Measurements from ENCODE around the gene IGFALS.

The IGFALS gene

DNA sequence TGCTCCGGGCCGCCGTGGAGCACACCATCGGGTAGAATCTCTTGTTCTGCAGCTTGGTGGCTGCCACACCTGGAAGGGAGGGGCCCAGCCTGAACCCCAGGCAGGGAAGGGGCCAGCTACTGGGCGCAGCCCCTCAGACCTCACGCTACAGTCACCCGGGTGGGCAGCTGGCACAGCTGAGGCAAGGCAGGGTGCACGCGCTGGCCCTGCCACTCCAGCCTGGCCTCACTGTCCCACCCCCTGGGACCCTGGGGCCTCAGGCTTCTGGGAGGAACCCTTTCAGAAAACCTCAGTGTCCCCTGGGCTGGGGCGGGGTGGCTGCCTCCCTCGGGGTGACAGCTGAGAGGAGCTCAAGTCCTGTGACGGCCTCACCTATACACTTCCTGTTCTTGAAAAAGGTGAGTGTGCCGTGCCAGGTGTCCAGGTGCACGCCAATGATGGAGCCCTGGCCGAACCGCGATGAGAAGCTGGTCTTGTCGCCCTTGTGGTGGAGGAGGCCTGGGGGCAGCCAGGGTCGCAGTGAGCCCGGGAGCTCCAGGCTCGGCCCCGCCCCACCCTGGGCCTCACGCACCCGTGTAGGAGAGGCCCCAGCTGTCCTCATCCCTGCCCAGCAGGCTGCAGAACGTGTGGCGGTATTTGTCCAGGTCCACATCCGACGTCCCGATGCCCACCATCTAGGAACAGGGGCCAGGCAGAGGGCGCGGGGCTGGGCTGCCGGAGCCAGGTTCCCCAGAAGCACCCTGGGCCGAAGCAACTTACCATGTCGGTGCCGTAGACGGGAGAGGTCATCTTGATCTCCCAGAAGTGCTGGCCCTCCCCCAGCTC lies 15.9 kb downstream of the IGFALS start:
- DNase-seq (ENCODE audit: low read depth in 4 of 4, low spot score in 1 of 4), result no peak

DNA sequence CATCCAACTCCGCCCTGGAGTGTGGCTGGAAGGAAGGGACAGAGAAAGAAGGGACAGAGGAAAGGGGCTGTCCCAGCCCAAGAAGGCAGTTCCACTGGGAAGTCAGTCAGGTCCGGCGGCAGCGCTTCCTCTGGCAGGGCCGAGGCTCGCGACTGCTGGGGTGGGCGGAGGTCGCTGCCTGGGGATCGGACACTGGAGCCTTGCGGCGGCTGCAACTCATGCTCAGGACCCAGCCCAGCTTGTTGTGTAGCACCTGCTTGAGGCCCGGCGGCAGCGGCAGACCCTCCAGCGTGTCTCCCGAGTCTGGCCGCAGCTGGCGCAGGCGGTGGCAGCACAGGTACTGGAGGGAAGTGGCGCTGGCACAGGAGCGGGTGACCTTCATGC lies 16.5 kb downstream of the IGFALS start:
- DNase-seq (ENCODE audit: low read depth in 4 of 4, low spot score in 1 of 4), result no peak

DNA sequence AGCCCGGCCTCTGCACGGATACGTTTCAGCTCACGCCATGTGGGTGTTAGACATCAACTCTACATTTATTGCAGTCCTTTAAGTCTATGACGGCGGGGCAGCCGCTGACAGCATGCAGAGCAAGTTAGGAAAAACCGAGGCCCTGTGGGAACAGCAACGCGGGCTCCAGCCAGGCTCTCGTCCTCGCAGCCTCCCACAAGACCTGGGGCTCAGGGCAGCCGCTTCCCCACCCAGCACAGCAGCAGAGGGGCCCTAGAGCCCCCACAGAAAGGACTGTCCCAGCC lies 16.9 kb downstream of the IGFALS start:
- no peak for DNase-seq (ENCODE audit: low read depth in 4 of 4, low spot score in 1 of 4)

DNA sequence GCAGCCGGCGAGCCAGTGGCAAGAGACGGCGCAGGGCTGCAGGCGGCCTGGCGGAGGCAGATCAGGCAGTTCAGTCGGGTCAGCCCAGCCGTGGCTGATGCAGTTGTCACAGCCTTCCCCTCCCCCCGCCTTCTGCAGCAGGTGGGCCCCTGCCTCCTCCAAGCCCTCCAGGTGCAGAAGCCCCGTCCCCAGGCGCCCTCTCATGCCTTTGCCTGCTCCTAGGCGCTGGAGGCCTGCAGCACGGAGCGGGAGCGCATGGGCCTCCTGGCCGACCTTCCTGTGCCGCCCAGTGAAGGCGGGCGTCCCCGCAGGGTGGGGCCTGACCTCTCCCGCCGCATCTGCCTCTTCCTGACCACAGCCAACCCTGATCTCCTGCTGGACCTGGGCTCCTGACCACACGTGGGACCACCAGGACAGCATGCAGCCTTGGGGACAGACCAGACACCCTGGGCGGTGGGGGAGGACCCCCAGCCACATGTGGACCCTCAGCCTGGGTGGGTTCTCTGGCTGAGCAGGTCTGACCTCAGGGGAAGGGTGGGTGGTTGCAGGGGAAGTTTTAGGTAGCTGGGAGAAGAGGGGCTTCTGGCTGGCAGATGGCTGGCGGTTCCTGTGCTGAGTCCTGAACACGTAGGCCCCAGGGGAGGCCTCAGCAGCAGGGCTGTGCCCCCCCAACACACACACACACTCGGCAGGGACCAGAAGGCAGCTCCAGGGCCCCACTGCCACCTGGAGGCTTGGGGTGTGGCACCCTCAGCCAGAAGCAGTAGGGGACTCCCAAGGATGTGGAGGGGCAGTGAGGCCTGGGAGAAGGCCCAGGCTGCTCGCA lies 17.4 kb downstream of the IGFALS start:
- no peak for DNase-seq (ENCODE audit: low read depth in 4 of 4, low spot score in 1 of 4)

DNA sequence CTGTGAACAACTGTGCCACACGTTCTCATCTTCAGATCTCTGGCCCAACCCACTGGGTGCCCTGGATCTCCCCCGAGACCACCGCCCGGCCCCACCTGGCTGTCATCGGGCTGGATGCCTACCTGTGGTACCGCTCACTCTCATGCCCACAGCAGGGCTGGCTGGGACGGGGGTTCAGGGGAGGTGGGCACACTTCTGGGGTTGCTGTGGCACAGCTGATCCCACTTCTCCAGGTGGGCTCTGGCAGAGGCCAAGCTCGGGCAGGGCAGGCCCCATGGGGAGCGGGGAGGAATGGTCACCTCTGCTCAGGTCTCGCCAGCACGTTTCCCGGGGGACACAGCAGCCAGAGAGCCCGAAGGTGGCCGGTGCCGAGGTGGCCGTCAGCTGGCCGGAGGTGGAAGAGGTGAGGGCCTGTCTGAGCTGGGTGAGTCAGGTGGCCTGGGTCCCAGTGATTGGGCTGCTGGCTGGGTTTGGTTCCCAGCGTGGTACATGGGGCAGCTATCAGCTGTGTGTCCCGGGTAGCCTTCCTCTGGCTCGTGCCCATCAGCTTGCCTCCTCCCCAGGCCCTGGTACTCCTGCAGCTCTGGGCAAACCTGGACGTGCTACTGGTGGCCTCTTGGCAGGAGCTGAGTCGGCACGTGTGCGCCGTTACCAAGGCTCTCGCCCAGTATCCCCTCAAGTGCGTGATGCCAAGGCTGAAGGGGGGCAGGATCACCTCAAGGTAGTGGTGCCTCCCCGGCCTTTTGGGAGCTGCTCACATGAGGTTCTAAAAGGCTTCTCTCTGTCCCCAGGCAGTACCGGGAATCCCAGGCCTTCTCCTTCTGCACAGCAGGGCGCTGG lies 18.3 kb downstream of the IGFALS start:
- DNase-seq (ENCODE audit: low read depth in 4 of 4, low spot score in 1 of 4), result no peak

DNA sequence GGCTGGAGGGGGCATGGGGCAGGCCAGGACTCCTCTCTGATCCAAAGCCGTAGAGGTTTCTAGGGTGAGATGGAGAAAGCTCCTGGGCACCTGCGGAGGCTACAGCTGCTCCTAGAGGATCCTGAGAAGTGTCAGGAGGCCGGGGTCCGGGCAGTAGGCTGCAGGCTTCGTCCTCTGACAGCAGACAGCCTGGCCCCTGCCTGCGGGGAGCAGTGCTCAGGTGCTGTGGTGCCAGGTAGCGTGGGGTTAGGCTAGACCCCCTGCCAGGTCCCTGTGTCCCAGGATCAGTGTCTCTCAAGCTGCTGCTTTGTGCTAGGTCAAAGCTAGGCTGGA lies 19.1 kb downstream of the IGFALS start:
- no peak for DNase-seq (ENCODE audit: low read depth in 4 of 4, low spot score in 1 of 4)

DNA sequence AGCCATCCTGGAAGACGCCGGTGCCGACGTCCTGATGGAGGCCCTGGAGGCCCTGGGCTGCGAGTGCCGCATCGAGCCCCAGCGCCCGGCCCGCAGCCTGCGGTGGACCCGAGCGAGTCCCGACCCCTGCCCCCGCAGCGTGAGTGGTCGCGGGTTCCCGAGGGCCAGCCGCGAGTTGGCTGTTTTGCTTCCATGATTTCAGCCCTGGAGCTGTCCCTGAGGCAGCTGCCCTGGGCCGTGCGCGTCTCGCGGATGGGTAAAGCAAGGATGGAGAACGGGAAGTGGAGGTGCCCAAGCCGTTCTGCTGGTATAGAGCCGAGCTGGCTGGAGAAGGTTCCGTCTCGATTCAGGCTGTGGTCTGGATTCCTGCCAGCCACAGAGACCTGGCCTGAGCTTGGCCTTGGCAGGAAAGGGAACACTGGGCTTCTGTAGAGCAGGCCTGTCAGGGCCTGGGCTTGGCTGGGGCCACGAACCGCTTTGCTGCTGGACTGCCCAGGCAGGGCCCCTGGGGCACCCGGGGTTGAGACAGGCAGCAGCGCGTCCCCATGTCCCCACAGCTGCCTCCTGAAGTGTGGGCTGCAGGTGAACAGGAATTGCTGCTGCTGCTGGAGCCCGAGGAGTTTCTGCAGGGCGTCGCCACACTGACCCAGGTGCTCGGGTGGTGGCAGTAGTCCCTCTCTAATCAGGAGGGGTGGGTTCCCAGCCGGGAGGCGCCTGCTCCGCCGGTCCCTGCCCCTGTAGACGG lies 19.6 kb downstream of the IGFALS start:
- no peak for DNase-seq (ENCODE audit: low read depth in 4 of 4, low spot score in 1 of 4)

DNA sequence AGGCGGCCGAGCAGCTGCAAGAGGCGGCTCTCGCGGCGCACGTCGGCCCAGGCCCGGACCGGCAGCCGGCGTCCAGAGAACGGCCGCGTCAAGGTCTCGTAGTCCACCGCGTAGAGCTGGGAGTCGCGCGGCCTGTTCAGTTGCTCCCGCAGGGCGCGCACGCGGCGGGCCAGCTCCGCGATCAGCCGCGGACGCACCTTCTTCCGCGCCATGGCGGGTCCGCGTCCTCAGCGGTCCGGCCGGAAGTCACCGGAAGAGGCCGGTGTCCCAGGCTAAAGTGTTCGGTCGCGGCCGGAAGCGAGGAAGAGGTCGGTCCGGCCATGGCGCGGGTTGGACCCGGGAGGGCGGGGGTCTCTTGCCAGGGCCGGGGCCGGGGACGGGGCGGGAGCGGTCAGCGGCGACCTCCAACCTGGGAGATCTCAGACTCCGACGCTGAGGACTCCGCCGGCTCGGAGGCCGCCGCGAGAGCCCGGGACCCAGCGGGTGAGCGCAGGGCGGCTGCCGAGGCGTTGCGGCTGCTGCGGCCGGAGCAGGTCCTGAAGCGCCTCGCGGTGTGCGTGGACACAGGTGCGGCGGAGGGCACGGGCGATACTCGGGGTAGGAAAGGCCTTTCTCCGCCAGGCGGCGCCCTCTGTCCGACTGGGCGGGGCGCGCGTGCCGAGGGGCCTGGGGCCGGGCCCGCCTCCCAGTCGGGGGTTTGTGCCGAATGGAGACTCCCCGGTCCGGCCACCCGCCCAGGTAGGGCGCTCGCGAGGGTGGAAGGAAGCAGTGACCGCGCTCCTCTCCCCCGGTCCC lies 20.4 kb downstream of the IGFALS start, which contains the start of gene MRPS34:
Gene MRPS34 (minus strand): TSS at position 227 of the 795 bp plus-strand sequence. CDS start 15 bp downstream, at position 212.
- peak; percentile 59 to 77 (median 67) for DNase-seq (ENCODE audit: low read depth in 4 of 4, low spot score in 1 of 4)

DNA sequence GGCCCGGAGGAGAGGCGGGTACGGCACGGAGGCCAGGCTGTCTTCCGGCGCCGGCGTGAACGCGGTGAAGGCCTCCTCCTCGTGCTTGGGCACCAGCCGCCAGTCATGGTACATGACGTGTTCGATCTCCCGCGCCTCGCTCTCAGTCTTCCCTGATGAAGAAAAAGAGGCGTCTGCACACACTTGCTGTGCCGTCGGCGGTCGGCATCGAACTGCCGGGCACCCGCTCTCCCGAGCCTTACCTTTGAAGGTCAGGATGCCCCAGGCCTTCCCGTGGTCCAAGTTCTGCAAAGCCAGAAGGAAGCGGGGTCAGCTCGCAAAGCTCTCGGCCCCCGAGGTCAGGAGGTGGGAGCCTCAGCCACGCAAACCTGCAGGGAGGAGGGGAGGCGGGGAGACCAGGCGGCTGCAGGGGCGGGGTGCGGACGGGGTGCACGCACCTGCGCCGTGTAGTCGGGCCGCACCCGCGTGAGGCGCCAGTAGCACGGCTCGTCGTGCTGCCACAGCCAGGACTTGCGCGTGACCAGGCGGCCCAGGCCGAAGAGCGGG lies 21.1 kb downstream of the IGFALS start, which contains the start of gene EME2:
Gene EME2 (plus strand): TSS at position 449 of the 546 bp plus-strand sequence. CDS start 418 bp downstream, outside the sequence.
- peak in 2 of 4 experiments; percentile 39 to 43 for DNase-seq (ENCODE audit: low read depth in 4 of 4, low spot score in 1 of 4)

DNA sequence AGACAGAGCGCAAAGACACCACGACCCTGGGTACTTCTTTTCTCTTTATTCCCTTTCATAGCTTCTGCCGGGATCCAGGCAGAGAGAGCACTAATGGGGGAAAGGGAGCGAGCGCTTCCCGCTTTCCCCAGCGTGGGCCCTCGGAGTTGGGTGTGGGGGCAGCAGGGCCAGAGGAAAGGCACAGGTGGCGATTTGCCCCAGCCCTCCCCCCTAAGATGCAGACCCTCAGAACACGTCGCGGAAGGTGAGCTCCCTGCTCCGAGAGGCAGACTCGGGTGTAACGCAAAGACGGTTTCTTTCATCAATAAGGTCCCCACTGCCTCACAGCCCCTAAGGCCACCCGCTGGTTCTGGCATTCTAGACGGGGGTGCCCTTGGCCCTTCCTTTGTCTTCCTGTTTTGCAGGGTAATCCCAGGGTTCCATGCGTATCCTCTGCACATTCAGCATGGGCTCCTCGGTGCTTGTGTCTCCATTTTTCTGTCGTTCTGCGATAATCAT lies 21.6 kb downstream of the IGFALS start:
- DNase-seq (ENCODE audit: low read depth in 4 of 4, low spot score in 1 of 4), result no peak

DNA sequence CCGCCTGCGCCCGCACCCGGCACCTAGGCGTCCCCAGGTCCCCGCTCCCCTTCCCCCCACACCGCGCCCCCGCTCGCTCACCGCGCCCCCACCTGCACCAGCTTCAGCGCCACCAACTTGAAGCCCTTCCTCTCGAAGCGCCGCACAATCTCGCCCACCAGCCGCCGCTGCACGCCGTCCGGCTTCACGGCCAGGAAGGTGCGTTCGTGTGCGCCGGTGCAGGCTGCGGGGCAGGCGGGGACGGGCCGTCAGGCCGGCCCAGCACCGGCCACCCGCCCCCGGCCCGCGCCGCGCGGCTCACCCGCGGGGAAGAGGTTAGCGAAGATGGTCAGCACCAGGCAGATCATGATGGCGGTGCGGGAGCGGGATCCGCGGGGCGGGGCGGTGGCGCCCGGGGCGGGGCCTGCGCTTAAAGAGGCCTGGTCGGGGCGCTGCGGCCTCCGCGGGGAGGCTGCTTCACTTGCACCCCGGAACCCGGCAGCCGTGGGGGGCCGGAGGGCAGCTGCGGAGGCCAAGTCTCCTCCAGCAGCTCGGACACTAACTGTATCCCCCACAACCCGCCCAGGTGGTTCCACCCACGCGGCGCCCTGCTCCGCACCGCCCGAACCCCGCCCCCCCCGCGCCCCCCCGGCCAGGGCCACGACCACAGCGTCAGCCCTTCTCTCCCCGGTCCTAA lies 22.2 kb downstream of the IGFALS start, which contains the start of gene NME3:
Gene NME3 (minus strand): TSS at position 356 of the 676 bp plus-strand sequence. CDS start 9 bp downstream, at position 347.
- DNase-seq (ENCODE audit: low read depth in 4 of 4, low spot score in 1 of 4), result peak in 3 of 4 experiments; percentile 64 to 76 (median 76)

DNA sequence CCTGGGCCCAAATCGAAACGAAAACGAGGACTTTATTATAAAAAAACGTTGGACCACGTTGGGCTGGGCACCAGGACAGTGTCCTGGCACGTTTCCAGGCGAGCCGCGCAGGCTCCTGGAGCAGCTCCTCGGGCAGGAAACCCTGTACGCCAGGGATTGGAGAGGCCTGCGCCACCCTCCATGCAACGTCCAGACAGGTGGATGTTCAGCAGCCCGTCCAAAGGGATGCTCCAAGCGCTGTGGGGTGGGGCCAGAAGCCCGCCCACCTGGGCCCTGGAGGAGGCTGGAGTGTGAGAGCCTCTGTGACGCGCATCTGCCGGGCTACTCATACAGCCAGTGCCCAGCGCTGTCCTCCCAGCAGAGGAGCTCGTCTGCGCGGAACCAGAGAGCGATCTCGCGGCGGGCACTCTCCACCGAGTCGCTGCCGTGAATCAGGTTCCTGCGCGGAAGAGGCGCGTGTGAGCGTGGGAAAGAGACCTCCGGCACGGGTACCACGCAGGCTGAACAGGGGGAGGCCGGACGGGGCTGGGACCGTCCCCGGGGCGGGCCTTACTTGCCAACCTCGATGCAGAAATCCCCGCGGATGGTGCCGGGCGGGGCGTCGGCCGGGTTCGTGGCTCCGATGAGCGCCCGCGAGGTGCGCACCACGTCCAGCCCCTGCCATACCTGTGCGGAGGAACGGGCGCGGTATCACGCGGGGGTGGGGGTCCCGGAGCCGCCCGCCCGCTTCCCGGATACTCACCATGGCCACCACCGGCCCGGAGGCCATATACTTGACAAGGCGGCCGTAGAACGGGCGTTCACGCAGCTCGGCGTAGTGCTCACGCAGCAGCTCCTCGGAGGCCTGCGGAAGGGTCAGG lies 22.9 kb downstream of the IGFALS start:
- DNase-seq (ENCODE audit: low read depth in 4 of 4, low spot score in 1 of 4), result peak in 2 of 4 experiments; percentile 48 to 63

DNA sequence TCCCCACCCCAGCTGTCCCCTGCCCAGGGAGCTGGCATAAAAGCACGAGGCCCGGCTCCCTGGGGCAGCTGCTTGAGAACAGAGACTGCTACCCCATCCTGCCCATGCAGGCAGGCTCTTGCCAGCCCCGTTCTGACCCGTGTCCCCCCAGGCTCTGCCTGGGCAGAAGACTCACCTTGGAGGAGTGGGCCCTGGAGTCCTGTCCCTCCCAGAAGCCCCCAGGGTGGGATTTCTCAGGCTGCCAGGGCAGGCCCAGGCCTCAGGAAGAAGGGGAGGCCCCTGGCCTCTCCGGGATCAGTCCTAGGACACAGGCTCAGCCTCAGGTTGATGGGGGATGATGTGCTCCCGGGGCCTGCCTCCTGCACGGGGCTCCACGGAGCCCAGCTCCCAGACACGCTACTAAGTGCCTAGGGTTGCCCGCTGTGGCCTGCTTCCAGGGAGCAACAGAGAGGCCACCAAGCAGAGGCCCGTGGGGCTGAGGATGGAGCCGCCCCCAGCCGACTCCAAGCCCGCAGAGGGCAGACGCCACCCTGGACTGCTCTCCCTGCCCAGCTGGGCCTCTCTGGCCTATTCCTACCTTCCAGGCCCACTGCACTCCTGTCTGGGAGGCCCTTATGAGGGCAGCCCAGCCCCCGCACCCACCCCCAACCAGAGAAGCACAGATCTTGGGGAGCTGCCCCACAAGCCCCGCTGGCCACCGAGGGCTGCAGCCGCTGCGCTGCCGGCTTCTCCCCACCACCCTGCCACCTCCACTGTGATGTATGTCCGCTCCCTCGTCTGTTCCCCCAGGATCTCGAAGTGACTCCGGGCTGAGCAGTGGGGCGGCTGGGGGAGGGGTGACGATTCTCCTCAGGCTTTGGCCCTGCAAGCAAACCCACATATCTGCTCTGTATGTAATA lies 23.9 kb downstream of the IGFALS start:
- DNase-seq (ENCODE audit: low read depth in 4 of 4, low spot score in 1 of 4), result no peak

DNA sequence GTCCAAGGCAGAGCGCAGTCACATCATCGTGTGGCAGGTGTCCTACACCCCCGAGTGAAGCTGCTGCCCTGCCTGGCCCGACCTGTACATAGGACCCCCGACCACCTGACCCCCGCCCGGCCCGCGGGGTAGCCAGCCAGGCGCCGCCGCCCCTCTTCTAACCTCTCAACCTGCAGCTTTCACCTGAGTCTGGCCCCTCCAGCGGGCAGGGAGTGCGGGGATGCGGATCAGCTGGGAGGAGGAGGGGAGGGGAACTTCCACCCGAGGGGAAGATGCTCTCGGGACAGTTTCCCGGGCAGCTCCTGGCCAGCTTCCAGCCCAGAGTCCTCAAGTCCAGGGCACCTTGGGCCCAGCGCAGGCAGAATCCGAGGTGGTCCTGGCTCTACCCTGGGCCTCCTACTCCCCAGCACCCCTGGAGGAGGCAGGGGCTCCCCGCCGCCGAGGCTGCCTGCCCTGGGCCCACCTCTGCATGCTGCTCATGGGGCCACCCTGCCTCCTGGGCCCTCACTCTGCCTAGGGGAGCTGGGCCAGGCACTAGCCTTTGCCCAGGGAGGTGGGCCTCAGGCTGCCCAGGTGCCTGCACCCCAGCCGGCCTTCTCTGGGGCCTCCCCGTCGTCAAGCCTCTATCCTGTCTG lies 24.6 kb downstream of the IGFALS start:
- DNase-seq (ENCODE audit: low read depth in 4 of 4, low spot score in 1 of 4), result no peak

DNA sequence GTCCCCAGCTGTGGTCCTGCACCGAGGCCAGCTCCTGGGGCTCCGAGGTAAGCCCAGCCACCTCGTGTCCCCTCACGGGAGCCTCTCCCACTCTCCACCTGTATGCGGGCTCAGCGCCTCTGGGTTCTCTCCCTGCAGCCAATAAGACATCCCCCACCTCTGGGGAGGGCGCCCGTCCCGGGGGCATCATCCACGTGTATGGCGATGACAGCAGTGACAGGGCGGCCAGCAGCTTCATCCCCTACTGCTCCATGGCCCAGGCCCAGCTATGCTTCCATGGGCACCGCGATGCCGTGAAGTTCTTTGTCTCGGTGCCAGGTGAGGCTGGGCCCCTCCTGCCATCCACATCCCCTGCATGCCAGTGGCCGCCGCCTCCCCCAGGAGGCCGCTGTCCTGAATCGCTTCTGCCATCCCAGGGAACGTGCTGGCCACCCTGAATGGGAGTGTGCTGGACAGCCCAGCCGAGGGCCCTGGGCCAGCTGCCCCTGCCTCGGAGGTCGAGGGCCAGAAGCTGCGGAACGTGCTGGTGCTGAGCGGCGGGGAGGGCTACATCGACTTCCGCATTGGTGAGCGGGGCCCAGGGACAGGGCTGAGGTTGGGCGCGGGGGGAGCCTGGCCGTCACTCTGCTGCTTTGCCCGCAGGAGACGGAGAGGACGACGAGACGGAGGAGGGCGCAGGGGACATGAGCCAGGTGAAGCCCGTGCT lies 25.3 kb downstream of the IGFALS start:
- DNase-seq (ENCODE audit: low read depth in 4 of 4, low spot score in 1 of 4), result no peak

Measured in stimulated activated CD4-positive, alpha-beta T cell treated with anti-CD3 and anti-CD28 coated beads, Interleukin-1b, Interleukin-23, amount 100 ng/mL, for 24 hours (primary cell).